ENCODE results near the gene INF2. TPM values are rescaled to one million over a fixed set of nuclear protein-coding genes. Genes with fewer than 3 reads are reported as not detected.
A peak's percentile ranks its signal among the peaks of the same experiment; 100 is the strongest.

Gene INF2
- total RNA-seq (100 to 1,000 TPM; 114 to 121 TPM), polyA plus RNA-seq (1 to 10 TPM; 1.8 to 7.6 (median 5.1) TPM), total RNA-seq (33.6 to 76.3 (median 57.2) reads per million in 6 experiments)

- no peaks in the 10 kb centered on the region for H3K9me3 Mint-ChIP-seq
- H3K27ac Mint-ChIP-seq: peak within 1 kb of the TSS; percentile 35 to 87 (median 70)
- DNase-seq: peak in 9 of 10 donors; percentile 23 to 73 (median 43)
- ATAC-seq: peak; percentile 58 to 62
- H3K27me3 Mint-ChIP-seq: no peaks in the 10 kb centered on the region
- POLR2A ChIA-PET: interaction anchor here (0.5 to 6.1 kb wide), 5 partner anchors 10 to 63 kb away, joined by 3 to 58 read pairs (median 4); no protein-coding TSS in a partner anchor
- peaks cover 19 to 72% (median 61%) of the 10 kb centered on the region in 4 donors for H3K4me1 Mint-ChIP-seq
- no peaks in the 10 kb centered on the region for H3K36me3 Mint-ChIP-seq
- H3K4me3 Mint-ChIP-seq: peak within 1 kb of the TSS; percentile 69 to 88 (median 79)
These were observed at the start of gene INF2 for GRCh38 chr14:104689109-104689880. Gene INF2, plus strand, starts transcription at chr14:104689618. Its CDS starts 11,748 bp downstream, at chr14:104701366.

DNA sequence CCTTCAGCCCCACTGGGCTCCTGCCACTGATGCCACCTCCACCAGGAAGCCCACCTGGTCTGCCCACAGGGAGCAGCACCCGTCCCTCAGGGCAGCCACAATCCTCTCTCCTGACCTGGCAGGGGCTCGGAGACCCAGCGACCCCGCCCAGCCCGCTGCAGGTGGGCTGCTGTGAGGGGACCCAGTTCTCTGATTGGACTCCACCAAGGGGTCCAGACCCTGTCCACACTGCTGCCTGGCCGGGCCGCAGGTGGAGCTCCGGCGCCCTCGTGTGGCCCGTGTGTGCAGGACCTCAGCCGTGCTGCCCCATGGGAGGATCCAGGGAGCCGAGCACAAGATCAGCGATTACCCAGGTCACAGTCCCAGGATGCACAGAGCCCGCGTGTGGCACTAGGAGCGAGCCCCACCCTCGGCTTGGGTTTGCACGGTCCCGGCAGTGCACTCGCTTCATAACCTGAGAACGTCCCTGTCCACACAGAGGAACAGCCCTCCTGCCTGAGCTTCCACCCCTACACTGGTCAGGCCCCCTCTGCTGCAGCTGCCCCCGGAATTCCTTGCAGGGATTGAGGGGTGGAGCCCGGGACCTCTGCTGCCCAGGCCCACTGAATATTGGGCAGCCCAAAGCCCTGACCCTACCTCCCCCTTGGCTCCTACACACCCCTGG is 49.4 kb upstream of the INF2 start:
- POLR2A ChIA-PET: no interaction called here
- H3K9me3 Mint-ChIP-seq: peaks cover 0 to 5% (median 0%) of the 10 kb centered on the region in 9 donors
- peak overlapping the region in 2 of 10 donors; percentile 15 to 66 for H3K27ac Mint-ChIP-seq
- ATAC-seq: peak; percentile 67 to 80
- peaks cover 4 to 38% (median 14%) of the 10 kb centered on the region in 5 donors for H3K27me3 Mint-ChIP-seq
- H3K4me1 Mint-ChIP-seq: peaks cover 0 to 5% (median 2%) of the 10 kb centered on the region in 4 donors
- H3K4me3 Mint-ChIP-seq: no peak overlapping the region
- no peaks in the 10 kb centered on the region for H3K36me3 Mint-ChIP-seq
- DNase-seq: peak in 8 of 10 donors; percentile 16 to 49 (median 34)

GRCh38 chr14:104640681-104641080 is 48.7 kb upstream of the INF2 start:
- Mint-ChIP-seq H3K27ac (no peak overlapping the region), H3K36me3 (no peaks in the 10 kb centered on the region), H3K27me3 (peaks cover 5 to 38% (median 14%) of the 10 kb centered on the region in 5 donors), H3K4me3 (no peak overlapping the region), H3K9me3 (peaks cover 0 to 9% (median 0%) of the 10 kb centered on the region in 9 donors), H3K4me1 (peaks cover 0 to 5% (median 2%) of the 10 kb centered on the region in 4 donors)
- DNase-seq (no peak), ATAC-seq (no peak)
- POLR2A ChIA-PET: no interaction called here

DNA sequence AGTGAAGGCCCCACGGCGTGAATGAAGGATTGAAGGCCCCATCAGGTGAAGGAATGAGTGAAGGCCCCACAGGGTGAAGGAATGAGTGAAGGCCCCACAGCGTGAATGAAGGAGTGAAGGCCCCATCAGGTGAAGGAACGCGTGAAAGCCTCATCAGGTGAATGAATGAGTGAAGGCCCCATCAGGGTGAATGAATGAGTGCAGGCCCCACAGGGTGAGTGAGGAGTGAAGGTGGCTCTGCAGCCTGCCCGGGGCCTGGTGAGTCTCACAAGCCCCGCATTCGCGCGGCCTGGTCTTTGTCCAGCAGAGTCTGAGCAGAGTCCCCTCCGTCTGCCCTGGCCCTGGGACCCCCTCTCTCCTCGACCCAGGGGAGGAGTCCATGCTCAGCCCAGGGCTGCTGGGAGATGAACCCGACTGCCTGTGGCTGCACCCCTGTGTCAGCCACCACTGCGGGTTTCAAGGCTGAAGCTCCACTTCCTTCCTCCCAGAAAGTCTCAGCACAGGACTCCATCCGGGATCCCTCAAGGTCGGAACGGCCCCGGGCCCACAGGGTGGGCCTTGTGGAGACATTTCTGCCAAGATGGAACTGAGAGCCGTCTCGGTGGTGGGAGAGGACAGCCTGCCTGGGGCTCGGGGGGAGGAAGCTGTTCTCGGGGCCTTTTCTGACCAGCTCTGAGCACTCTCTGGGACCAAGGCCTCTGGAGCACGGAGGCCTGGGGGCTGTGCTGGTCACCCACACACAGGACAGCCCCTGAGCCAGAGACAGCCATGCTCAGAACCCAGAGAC is 47.5 kb upstream of the INF2 start:
- Mint-ChIP-seq H3K27ac (no peak overlapping the region), H3K36me3 (no peaks in the 10 kb centered on the region), H3K4me3 (no peak overlapping the region), H3K9me3 (peaks cover 0 to 16% (median 0%) of the 10 kb centered on the region in 9 donors), H3K27me3 (peaks cover 5 to 37% (median 14%) of the 10 kb centered on the region in 5 donors), H3K4me1 (peaks cover 0 to 5% (median 2%) of the 10 kb centered on the region in 4 donors)
- no peak for ATAC-seq
- POLR2A ChIA-PET: no interaction called here
- DNase-seq: no peak

GRCh38 chr14:104642540-104642868 is 46.9 kb upstream of the INF2 start:
- POLR2A ChIA-PET: no interaction called here
- peaks cover 0 to 10% (median 2%) of the 10 kb centered on the region in 4 donors for H3K4me1 Mint-ChIP-seq
- H3K9me3 Mint-ChIP-seq: peaks cover 0 to 16% (median 0%) of the 10 kb centered on the region in 9 donors
- ATAC-seq (no peak), DNase-seq (no peak)
- no peak overlapping the region for H3K27ac Mint-ChIP-seq
- no peak overlapping the region for H3K4me3 Mint-ChIP-seq
- no peaks in the 10 kb centered on the region for H3K36me3 Mint-ChIP-seq
- H3K27me3 Mint-ChIP-seq: peaks cover 4 to 37% (median 13%) of the 10 kb centered on the region in 5 donors

DNA sequence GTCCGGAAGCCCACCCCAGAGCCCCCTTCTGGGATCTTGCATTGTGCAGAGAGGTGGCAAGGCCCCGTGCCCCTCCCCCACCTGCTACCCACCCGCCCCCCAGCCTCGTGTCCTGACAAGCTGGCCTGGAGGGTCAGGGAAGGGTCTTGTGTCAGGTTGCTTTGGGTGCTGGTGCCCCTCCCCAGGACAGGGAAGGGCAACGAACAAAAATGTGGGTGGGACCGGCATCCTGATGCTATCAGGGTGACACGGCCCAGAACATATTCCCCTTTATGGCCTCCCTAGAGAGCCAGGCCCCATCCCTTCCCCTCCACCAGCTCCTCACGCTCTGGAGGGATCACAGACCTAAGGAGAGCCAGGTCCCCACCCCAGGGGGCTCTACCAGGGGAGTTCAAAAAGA is 46.1 kb upstream of the INF2 start:
- POLR2A ChIA-PET: no interaction called here
- Mint-ChIP-seq H3K27ac (no peak overlapping the region), H3K36me3 (no peaks in the 10 kb centered on the region), H3K4me1 (peaks cover 0 to 12% (median 2%) of the 10 kb centered on the region in 4 donors), H3K9me3 (peaks cover 0 to 16% (median 0%) of the 10 kb centered on the region in 9 donors), H3K27me3 (peaks cover 4 to 33% (median 11%) of the 10 kb centered on the region in 5 donors), H3K4me3 (no peak overlapping the region)
- ATAC-seq (no peak), DNase-seq (no peak)

DNA sequence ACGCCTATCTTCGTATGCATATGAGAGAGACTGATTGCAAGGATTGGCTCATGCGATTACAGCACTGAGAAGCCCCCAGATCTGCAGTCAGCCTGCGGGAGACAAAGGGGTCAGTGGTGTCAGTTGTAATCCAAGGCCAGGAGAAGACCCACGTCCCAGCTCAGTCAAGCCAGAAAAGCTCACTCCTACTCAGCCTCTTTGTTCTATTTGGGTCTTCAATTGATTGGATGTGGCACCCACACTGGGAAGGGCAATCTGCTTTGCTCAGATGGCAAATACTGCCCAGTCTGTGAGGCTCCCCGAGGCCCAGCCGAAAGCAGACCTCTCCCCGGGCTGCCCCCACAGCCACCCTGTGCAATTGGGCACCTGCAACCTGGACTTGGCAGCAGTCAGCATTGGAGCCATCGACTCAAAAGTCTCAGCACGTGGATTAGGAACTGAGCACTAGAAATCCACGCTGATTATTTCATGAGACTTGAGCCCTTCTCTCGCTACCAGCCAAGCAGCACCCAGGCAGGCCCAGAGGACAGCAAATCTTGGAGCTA is 45.3 kb upstream of the INF2 start:
- H3K4me1 Mint-ChIP-seq: peaks cover 0 to 12% (median 2%) of the 10 kb centered on the region in 4 donors
- DNase-seq (no peak), ATAC-seq (no peak)
- POLR2A ChIA-PET: no interaction called here
- H3K4me3 Mint-ChIP-seq: no peak overlapping the region
- no peak overlapping the region for H3K27ac Mint-ChIP-seq
- peaks cover 0 to 16% (median 0%) of the 10 kb centered on the region in 9 donors for H3K9me3 Mint-ChIP-seq
- peaks cover 0 to 25% (median 4%) of the 10 kb centered on the region in 5 donors for H3K27me3 Mint-ChIP-seq
- no peaks in the 10 kb centered on the region for H3K36me3 Mint-ChIP-seq

- POLR2A ChIA-PET: no interaction called here
- ATAC-seq (no peak), DNase-seq (no peak)
- Mint-ChIP-seq H3K9me3 (peaks cover 0 to 16% (median 0%) of the 10 kb centered on the region in 9 donors), H3K36me3 (no peaks in the 10 kb centered on the region), H3K4me1 (peaks cover 0 to 17% (median 3%) of the 10 kb centered on the region in 4 donors), H3K27ac (no peak overlapping the region), H3K27me3 (peaks cover 2 to 24% (median 5%) of the 10 kb centered on the region in 5 donors), H3K4me3 (no peak overlapping the region)
These were observed 44.6 kb upstream of the INF2 start for GRCh38 chr14:104644656-104645378.

GRCh38 chr14:104647467-104648043 is 41.9 kb upstream of the INF2 start:
- Mint-ChIP-seq H3K4me3 (no peak overlapping the region), H3K4me1 (peaks cover 0 to 18% (median 3%) of the 10 kb centered on the region in 4 donors), H3K27me3 (peaks cover 0 to 9% (median 3%) of the 10 kb centered on the region in 5 donors), H3K27ac (peak overlapping the region in 2 of 10 donors; percentile 23 to 25), H3K36me3 (no peaks in the 10 kb centered on the region), H3K9me3 (peaks cover 0 to 16% (median 0%) of the 10 kb centered on the region in 9 donors)
- POLR2A ChIA-PET: no interaction called here
- no peak for DNase-seq
- no peak for ATAC-seq

GRCh38 chr14:104650057-104650980 is 39.1 kb upstream of the INF2 start:
- peak; percentile 88 to 96 for ATAC-seq
- H3K27me3 Mint-ChIP-seq: peaks cover 0 to 8% (median 1%) of the 10 kb centered on the region in 5 donors
- POLR2A ChIA-PET: interaction anchor here (0.9 kb wide), 1 partner anchor 103 kb away, joined by 3 read pairs; the partner anchor contains the start of gene SIVA1
- no peaks in the 10 kb centered on the region for H3K36me3 Mint-ChIP-seq
- H3K9me3 Mint-ChIP-seq: peaks cover 0 to 8% (median 0%) of the 10 kb centered on the region in 9 donors
- peaks cover 0 to 18% (median 3%) of the 10 kb centered on the region in 4 donors for H3K4me1 Mint-ChIP-seq
- peak; percentile 57 to 84 (median 71) for DNase-seq
- H3K27ac Mint-ChIP-seq: no peak overlapping the region
- H3K4me3 Mint-ChIP-seq: peak overlapping the region in 9 of 10 donors; percentile 7 to 73 (median 24)
